Measurements from ENCODE around the gene MFNG.

DNA sequence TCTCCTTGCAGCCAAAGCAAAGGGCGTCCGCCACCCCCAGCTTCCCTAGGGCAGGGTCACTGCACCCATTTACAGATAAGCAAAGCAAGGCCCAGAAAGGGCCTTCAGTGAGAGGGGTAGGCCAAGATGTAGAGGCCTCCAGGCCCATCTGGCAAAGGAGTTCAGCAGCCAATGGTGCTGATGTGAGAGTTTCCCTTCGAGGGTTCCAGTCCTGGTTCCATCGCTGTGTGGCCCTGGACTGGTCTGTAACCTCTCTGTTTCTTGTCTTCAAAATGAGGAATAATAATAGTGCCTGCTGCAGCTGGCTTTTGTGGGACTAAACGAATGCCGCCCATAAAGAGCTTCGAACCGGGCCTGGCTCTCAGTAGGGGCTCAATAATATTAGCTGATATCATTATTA, 62.9 kb downstream of the MFNG start:
- TF ChIP-seq POLR2A (IDR thresholded peaks at IDR 0.05; ENCODE audit: low read length) (no peak), GATA1 (IDR thresholded peaks at IDR 0.05; ENCODE audit: low read depth, low read length) (no peak)
